GM12874 (cell line): ENCODE data around the gene BTG1.

Experiments used
- TF ChIP-seq, protein P1 (sequence below): IDR thresholded peaks from 2 replicates; pipeline ENCODE4 v1.5.1; 2011; ENCODE audit warnings: low read depth, mild to moderate bottlenecking, control low read depth, low read length, moderate library complexity; ENCODE audit not compliant: insufficient read depth

Gene BTG1

DNA sequence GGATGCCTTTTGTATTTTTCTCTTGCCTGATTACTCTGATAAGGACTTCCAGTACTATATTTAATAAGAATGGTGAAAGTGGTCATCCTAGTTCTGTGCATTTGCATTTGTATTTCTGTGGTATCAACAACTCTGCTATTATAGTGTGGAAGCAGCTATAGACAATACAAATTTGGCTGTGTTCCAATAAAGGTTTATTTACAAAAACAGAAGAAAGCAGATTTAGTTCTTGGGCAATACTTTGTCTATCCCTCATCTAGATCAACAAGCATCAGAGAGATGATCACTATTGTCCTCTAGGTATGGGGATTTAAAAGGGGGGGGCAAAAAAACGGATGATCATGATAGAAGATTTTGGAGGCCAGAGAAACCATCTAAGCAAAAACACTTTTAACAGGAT, 19.1 kb upstream of the BTG1 start:
- TF ChIP-seq, protein P1, sequence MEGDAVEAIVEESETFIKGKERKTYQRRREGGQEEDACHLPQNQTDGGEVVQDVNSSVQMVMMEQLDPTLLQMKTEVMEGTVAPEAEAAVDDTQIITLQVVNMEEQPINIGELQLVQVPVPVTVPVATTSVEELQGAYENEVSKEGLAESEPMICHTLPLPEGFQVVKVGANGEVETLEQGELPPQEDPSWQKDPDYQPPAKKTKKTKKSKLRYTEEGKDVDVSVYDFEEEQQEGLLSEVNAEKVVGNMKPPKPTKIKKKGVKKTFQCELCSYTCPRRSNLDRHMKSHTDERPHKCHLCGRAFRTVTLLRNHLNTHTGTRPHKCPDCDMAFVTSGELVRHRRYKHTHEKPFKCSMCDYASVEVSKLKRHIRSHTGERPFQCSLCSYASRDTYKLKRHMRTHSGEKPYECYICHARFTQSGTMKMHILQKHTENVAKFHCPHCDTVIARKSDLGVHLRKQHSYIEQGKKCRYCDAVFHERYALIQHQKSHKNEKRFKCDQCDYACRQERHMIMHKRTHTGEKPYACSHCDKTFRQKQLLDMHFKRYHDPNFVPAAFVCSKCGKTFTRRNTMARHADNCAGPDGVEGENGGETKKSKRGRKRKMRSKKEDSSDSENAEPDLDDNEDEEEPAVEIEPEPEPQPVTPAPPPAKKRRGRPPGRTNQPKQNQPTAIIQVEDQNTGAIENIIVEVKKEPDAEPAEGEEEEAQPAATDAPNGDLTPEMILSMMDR: no peak

DNA sequence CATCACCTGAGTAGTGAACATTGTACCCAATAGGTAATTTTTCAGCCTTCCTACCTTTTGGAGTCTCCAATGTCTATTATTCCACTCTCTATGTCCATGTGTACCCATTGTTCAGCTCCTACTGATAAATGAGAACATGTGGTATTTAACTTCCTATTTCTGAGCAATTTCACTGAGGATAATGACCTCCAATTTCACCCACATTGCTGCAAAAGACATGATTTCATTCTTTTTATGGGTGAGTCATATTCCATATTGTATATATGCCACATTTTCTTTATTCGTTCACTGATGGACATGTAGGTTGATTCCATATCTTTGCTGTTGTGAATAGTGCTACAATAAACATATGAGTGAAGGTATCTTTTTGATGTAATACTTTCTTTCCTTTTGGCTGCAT, 16.4 kb upstream of the BTG1 start:
- TF ChIP-seq, protein P1: no peak

DNA sequence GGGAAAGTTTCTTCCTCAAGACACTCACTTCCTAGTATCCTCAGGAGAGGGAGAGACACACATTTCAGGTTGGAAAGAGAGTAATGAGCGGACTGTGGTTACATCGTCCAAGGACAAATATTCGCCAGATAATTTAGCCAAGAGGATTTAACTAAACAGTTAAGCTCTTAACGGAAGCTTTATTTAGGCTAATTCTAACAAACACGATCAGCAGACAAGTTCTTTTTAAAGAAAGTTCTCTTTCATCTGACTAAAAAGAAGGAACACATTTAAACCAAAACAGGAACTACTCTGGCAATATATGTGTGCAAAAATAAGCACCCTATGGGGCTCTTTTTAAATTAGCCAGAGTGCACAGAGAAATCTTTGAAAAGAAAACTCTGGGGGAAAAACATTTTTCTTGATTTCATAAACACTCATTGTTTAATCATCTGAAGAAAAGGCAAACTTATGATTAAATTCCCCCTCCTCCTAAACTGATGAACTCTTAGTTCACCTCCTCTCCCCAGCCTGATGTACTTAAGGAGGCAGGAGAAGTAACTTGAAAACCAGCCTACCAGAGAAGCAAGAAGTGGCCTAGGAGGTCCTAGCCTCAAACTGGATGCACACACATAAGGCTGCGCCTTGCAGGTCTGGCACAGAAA, 13.3 kb upstream of the BTG1 start:
- TF ChIP-seq, protein P1: no peak

DNA sequence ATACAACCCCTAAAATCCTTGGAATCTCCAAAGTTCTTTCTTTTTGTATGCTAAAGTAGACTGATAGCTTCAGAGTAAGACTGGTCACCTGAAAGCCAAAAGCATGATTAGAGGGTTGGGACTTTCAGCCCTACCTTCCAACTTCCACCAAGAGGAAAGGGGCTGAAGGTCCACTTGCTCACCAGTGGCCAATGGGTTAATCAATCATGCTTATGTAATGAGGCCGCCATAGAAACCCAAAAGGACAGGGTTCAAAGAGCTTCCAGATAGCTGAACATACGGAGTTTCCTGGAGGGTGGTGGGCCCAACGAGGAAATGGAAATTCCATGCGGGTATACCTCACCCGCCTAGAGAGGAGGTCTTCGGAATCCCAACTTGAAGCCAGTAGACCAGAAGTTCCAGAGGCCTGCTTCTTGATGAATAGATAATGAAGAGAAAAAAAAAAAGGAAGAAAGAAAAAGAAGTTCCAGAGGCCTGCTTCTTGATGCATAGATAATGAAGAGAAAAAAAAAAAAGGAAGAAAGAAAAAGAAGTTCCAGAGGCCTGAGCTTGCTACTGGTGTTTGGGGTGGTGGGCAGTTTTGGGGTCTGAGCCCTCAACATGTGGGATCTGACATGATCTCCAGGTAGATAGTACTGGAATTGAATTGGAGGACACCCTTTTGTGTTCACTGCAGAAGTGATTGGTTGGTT, 11.2 kb upstream of the BTG1 start:
- TF ChIP-seq, protein P1: no peak

DNA sequence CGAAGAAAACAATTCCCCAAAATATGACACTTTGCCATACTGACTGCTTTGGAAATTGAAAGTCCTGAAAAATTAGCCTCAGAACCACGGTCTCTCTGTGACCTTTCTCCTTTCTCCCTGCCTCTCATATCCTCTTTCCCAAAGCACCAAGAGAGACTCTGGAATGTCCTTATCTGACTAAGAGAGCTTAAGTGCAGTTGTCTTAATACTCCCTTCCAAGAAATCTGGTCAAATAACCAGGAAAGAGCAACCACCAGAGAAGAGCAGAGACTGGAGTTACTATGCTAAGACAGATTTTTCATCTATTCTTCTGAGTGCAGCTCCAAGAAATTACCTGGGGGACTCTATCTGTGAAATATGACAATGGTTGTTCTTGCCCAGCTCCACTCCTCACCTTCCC, 10.5 kb upstream of the BTG1 start:
- TF ChIP-seq, protein P1: no peak

DNA sequence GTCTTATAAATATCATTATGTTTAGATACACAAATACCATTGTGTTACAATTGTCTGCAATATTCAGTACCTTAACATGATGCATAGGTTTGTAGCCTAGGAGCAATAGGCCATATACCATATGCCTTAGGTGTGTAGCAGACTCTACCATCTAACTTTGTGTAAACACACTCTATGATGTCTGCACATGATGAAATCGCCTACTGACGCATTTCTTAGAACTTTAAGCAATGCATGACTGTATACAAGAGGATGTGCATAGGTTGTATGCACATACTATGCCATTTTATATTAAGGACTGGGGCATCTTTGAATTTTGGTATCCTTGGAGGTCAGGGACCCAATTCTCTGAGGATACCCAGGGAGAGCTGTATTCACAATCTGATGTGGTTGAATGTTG, 10.1 kb upstream of the BTG1 start:
- TF ChIP-seq, protein P1: no peak

DNA sequence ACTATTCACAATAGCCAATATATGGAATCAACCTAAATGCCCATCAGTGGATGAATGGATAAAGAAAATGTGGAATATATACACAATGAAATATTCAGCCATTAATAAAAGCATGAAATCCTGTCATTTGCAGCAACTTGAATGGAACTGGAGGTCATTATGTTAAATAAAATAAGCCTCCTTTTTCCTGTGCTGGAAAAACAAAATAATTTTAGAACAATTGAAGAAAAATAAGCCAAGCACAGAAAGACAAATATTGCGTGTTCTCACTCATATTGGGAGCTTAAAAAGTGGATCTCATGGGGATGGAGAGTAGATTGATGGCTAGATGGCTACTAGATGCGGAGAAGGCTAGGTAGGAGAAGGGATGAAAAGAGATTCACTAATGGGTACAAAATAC, 6.3 kb upstream of the BTG1 start:
- TF ChIP-seq, protein P1: no peak
